T-helper 1 cell (primary cell): Measurements from ENCODE around the gene C10orf53.

Experiments
- DNase-seq, 5 donors: peaks; one replicate each; pipeline ENCODE4 v3.0.0-alpha.2; 2012 to 2020
- total RNA-seq, 4 donors: gene quantifications; one replicate each; lab custom pipeline; 2026; lab: John Stamatoyannopoulos, UW

The C10orf53 gene
- total RNA-seq: 0 reads per million in 4 donors

- DNase-seq: peak in 1 of 5 donors; percentile 36
Measured at GRCh38 chr10:49679480-49679893, at the start of gene C10orf53. Gene C10orf53 (plus strand): TSS chr10:49679651. CDS start chr10:49679698, 47 bp downstream.

GRCh38 chr10:49631975-49632374, 47.5 kb upstream of the C10orf53 start:
- DNase-seq: no peak

GRCh38 chr10:49632406-49633317, 46.8 kb upstream of the C10orf53 start:
- DNase-seq: no peak

GRCh38 chr10:49633327-49634068, 46.0 kb upstream of the C10orf53 start:
- DNase-seq: no peak

- no peak for DNase-seq
Measured at GRCh38 chr10:49634069-49634660, 45.3 kb upstream of the C10orf53 start.

DNA sequence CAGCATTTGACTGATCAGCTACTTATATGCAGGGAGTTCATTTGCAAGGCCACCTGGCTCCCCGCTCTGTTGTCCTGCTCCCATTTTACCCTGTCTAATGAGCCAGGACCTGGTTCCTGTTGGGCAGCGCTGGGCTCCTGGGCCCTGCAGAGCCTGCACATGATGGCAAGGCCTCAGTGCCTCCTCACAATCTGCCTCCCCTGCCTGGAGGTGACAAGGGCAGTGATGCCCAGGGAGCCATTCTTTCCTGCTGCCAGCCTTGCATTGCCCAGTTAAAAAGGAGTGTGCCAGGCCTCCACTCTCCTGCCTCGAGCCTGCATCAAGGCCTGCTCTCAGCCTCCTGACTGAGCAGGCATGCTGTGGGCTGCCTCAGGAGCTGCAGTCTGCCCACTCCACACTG, 37.1 kb upstream of the C10orf53 start:
- no peak for DNase-seq

- no peak for DNase-seq
Measured at GRCh38 chr10:49643241-49644034, 36.0 kb upstream of the C10orf53 start.

GRCh38 chr10:49644035-49644646, 35.3 kb upstream of the C10orf53 start:
- no peak for DNase-seq

- no peak for DNase-seq
Measured at GRCh38 chr10:49645417-49645816, 34.0 kb upstream of the C10orf53 start.

GRCh38 chr10:49645871-49646870, 33.3 kb upstream of the C10orf53 start:
- DNase-seq: no peak

DNA sequence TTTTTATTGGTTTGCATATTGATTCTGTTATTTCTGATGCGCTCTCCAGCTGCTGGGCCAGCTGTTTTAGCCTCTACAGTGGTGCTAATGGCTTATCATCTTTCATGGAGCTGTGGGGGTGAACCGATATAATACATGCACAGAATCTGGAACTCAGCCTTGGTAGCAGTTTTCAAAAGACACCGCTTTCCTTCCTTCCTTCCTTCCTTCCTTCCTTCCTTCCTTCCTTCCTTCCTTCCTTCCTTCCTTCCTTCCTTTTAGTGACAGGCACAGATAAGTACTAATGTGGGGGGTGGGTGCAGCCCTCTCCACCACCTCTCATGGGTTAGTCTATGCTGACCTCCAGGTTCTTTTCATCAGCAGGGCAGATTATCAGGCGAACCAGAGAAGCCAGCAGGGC, 31.9 kb upstream of the C10orf53 start:
- no peak for DNase-seq

DNA sequence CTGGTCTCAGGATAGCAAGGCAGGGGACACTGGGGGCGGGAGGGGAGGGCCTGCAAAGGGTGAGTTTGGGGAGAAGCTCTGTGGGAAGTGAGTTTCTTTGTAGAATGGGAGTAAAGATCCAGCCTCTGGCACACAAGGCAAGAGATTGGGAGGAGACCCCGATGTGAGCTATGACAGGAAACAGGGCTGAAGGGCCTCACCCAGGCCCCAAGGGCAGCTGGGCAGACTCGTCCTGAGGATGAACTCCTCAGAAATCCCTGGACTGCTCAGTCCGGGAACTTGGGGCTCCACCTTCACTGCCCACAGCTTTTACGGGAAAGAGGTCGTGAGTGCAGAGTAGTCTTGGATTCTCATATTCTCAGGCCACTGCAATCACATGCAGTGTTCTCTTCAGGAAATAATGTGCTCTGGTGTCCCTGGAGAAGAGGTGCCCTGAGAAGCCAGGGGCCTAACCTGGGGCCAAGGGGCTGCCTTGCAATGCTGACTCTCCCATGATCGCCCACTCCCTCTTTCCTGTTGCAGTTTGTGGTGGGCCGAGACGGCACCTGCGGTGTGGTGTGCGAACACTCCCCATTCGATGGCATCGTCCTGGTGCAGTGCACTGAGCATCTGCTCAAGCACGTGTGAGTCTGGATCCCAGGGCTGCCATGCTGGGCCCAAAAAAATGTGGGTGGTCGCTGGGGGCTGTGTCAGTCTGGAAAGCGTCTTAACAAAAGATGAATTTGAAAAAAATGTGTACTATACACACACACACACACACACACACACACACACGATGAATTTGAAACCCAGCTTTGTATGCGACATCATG, 31.3 kb upstream of the C10orf53 start:
- DNase-seq: no peak

DNA sequence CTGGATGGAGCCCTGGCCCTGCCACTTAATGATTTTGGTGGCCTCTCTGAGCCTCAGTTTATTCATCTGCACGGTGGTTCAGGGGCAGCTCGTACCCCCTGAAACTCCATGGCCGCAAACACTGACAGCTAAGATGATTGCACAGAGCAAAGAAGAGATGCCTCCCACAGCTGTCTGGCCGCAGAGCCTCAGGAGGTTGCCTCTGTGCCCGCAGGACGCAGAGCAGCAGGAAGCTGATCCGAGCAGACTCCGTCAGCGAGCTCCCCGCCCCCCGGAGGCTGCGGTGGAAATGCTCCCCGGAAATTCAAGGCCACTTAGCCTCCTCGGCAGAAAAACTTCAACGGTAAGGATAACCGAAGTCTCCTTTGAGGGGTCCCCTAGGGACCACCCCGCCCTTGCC, 30.2 kb upstream of the C10orf53 start:
- peak in 1 of 5 donors; percentile 63 for DNase-seq

DNA sequence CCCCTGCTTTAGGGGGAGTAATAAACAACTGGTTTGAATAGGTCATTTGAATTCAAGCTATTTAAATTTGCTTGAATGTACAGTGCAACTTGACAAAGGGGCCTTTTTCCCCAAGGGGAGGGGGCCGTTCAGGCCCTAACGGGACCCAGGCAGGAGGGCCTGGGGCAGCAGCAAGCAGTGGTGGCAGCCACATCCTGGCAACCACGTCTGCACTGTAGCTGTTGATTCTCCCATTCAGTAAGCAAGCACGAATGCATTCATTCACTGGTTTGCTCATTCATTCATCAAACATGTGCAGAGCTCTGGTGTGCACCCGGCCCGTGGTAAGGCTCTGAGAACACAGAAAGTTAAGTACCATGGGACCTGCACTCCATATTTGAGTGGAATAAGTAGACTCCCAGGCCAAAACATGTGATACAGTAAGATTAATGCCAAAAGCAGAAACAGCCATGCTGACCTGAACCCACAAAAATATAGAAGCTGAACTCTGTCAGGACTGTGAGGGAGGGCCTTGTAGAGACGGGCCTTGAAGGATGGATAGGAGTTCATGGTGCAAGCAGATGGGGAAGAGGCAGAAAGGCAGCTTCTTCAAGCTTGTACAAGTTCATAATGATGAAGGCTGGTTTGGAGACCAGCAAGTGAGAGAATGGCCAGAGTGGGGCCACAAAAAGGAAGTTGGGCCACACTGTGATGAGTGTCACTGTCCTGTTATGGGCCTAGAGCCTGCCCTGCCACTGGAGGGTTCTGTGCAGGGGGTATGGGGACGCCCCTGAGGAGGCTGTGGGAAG, 29.3 kb upstream of the C10orf53 start:
- DNase-seq: peak in 1 of 5 donors; percentile 25

DNA sequence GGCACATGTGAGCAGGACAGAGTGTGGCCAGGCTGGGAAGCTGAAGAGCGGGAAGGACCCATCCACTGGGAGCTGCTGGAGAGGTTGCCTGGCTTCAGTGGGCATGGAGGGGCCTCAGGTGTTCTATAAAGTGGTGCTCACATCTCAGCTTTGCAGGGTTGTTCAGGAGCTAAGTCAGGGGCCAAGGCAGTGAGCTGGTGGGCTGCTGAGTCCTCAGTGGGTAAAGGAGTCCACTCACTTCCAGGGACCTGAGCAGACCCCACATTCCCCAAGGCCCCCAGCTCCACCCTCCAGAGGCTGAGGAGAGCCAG, 28.8 kb upstream of the C10orf53 start:
- no peak for DNase-seq

DNA sequence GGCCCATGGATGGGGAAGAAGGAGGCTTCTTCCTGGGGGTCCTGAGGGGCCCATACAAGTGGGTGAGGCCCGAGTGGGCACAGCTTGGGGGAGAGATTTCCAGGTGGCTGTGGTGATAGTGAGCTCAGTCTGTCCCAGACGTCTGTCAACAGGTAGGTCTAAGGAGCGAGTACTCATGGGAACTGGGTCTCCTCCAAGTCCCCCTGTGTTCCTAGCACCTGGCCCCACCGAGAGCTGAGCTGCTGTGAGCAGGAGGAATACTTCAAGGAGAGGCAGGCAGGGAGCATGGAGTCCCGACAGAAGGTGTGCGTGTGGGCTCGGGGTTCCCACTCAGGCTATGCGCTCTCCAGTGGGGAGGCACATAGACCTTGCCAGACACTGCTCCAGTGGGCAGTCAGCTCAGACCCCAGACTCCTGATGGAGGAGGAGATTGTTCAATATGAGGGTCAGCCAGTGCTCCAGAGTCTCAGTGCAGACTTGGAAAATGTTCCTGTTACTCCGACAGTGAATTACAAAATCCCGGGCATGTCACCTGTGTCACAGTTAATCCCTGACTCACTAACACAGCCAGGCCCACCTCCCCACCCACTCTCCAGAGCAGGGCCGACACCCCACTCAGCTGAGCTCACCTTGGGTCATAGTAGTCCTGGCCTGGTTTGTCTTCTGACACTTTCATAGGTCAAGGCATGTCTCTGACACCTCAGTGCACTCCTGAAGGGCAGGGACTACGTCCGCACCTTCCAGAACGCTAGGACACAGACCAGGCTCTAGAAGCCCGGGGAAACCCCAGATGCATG, 28.2 kb upstream of the C10orf53 start:
- no peak for DNase-seq

DNA sequence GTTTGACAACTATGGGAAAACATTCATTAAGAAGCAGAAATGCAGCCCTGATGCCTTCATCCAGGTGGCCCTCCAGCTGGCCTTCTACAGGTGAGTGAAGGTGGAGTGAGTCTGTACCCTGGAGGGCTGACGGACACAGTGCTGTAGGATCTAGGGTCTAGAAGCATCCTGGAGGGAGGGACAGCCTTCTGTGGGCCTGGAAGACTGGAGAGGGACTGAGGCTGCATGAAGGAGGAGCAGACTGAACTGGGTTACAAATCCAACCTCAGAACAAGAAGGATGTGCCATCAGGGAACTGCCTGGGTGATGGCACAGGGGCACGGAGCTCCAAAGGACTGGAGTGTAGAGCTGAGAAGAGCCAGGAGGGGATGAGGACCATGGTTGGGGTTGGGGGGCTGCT, 27.5 kb upstream of the C10orf53 start:
- no peak for DNase-seq
